ENCODE measurements around the gene STAP2. TPM values are rescaled to one million over a fixed set of nuclear protein-coding genes. Genes with fewer than 3 reads are reported as not detected.

STAP2 gene
- total and polyA plus RNA-seq, 10 of the 15 experiments (the other 5 are each of a cell fraction or from before 2014, with no cell fraction given) = 0.84 to 22.4 (median 15.2) TPM

GRCh38 chr19:4319067-4319718 lies 19.4 kb downstream of the STAP2 start:
- H3K27me3 ChIP-seq (replicated peaks in 1 of 2; ENCODE audit: control insufficient read depth in 2 of 2, insufficient read depth in 2 of 2, low read length in 1 of 2) = no peaks in the 10 kb centered on the region
- CTCF ChIA-PET = interaction anchor here (1.0 to 2.7 kb wide), 2 partner anchors 23 to 34 kb away, joined by 3 to 13 read pairs; no protein-coding TSS in a partner anchor
- no peaks in the 10 kb centered on the region; the same call in 1 of the 3 replicates for H3K9me3 ChIP-seq (replicated peaks; ENCODE audit: control insufficient read depth, insufficient read depth, low read length)
- H3K4me1 ChIP-seq (ENCODE audit: control insufficient read depth, insufficient read depth, low read length) = no peaks in the 10 kb centered on the region
- H3K36me3 ChIP-seq (ENCODE audit: control insufficient read depth in 2 of 2, insufficient read depth in 2 of 2, low read length in 1 of 2) = no peaks in the 10 kb centered on the region
- intact Hi-C loops (cut with micrococcal nuclease; ENCODE audit: unreplicated experiment) = no loop called here
- no peaks in the 10 kb centered on the region for H4K20me1 ChIP-seq (ENCODE audit: control insufficient read depth, insufficient read depth)
- no peak overlapping the region for H3K9ac ChIP-seq (ENCODE audit: control insufficient read depth, insufficient read depth, low read length)
- H3K4me2 ChIP-seq (ENCODE audit: control insufficient read depth, insufficient read depth) = no peak overlapping the region
- FAIRE-seq (no peak), DNase-seq (ENCODE audit: low read depth, low spot score) (no peak), ATAC-seq (no peak)
- no peak overlapping the region for H2AFZ ChIP-seq (ENCODE audit: control insufficient read depth, low read depth, low read length)
- POLR2A ChIA-PET = no interaction called here
- BruUV-seq (replicated peaks) = no TSS peak
- no peak overlapping the region for H3K4me3 ChIP-seq
- H3K79me2 ChIP-seq (ENCODE audit: control insufficient read depth, insufficient read depth, low read length) = no peaks in the 10 kb centered on the region
- RAD21 ChIA-PET (ENCODE audit: unreplicated experiment) = no interaction called here
- SMC1A ChIA-PET (ENCODE audit: uncharacterized antibody, unreplicated experiment) = interaction anchor here (0.6 to 0.8 kb wide), 4 partner anchors 16 to 1142 kb away, joined by 3 read pairs; no protein-coding TSS in a partner anchor
- no peak overlapping the region for H3K27ac ChIP-seq (ENCODE audit: control insufficient read depth, insufficient read depth)
- in situ Hi-C loops (cut with MboI) = no loop called here
- 92% methylated on average over 2 of the region's 2 CpGs for WGBS (ENCODE audit: insufficient coverage, insufficient replicate concordance, low lambda C conversion rate, missing lambda C conversion rate)
- no peak for TF ChIP-seq TCF12 (IDR thresholded peaks at IDR 0.05; ENCODE audit: low read depth, low read length)
- TF ChIP-seq CHD2 (IDR thresholded peaks at IDR 0.05; ENCODE audit: borderline replicate concordance, low read depth, low read length) = no peak
- no peak for TF ChIP-seq CREB1 (IDR thresholded peaks at IDR 0.05; ENCODE audit: low read depth)
- TF ChIP-seq ZNF24 (IDR thresholded peaks at IDR 0.05) = no peak
- no peak for TF ChIP-seq ZBTB11 (CRISPR knock-in tag; IDR thresholded peaks at IDR 0.05)
- no peak for TF ChIP-seq KDM1A (IDR thresholded peaks at IDR 0.05; ENCODE audit: borderline replicate concordance)
- no peak for TF ChIP-seq TBL1XR1 (IDR thresholded peaks at IDR 0.05; ENCODE audit: low read depth, low read length)
- no peak for TF ChIP-seq ZNF622 (IDR thresholded peaks at IDR 0.05)
- TF ChIP-seq NR2C2 (IDR thresholded peaks at IDR 0.05; ENCODE audit: borderline replicate concordance, control insufficient read depth, insufficient read length, low read depth) = no peak
- no peak for TF ChIP-seq RELA (IDR thresholded peaks at IDR 0.05; ENCODE audit: borderline replicate concordance, partially characterized antibody)
- TF ChIP-seq SMAD1 (IDR thresholded peaks at IDR 0.05; ENCODE audit: low read depth, partially characterized antibody) = no peak
- no peak for TF ChIP-seq RB1 (IDR thresholded peaks at IDR 0.05; ENCODE audit: borderline replicate concordance)
- TF ChIP-seq SRF (IDR thresholded peaks at IDR 0.05; ENCODE audit: low read depth in 2 of 2, low read length in 2 of 2) = no peak
- TF ChIP-seq EGR1 (IDR thresholded peaks at IDR 0.05; ENCODE audit: borderline replicate concordance in 1 of 2, low read depth in 2 of 2, low read length in 2 of 2) = no peak
- no peak for TF ChIP-seq ZBTB40 (IDR thresholded peaks at IDR 0.05; ENCODE audit: borderline replicate concordance)
- TF ChIP-seq MEF2A (IDR thresholded peaks at IDR 0.05; ENCODE audit: insufficient read depth, low read depth, low read length) = no peak

Data from GM12878 (cell line).